Measurements from ENCODE around the gene HUWE1. TPM values are rescaled to one million over a fixed set of nuclear protein-coding genes. Genes with fewer than 3 reads are reported as not detected.

HUWE1 gene
- total and polyA plus RNA-seq, 2 experiments from 2014 or later: 61.2 to 225 TPM

GRCh38 chrX:53659039-53659438, 27.5 kb downstream of the HUWE1 start:
- Histone ChIP-seq H2AFZ (no peak overlapping the region), H3K27ac (ENCODE audit: low read depth) (no peak overlapping the region), H3K36me3 (ENCODE audit: insufficient read depth) (no peaks in the 10 kb centered on the region; the same call in none of the 2 replicates), H3K4me1 (ENCODE audit: insufficient read depth) (no peaks in the 10 kb centered on the region), H3K27me3 (ENCODE audit: insufficient read depth) (no peaks in the 10 kb centered on the region), H3K4me2 (no peak overlapping the region), H3K4me3 (no peak overlapping the region), H3K9me2 (ENCODE audit: insufficient read depth) (no peaks in the 10 kb centered on the region), H3F3A (replicated peaks; ENCODE audit: low read depth) (no peaks in the 10 kb centered on the region), H3K79me2 (replicated peaks; ENCODE audit: insufficient read depth) (peaks cover 99% of the 10 kb centered on the region), H4K20me1 (replicated peaks; ENCODE audit: insufficient read depth) (peaks cover 16% of the 10 kb centered on the region)
- ATAC-seq (no peak), DNase-seq (ENCODE audit: low spot score) (no peak)
- Mint-ChIP-seq H3K4me1 (no peaks in the 10 kb centered on the region; the same call in 2 of the 3 replicates), H3K27ac (no peak overlapping the region), H3K27me3 (ENCODE audit: insufficient read depth, low read depth, poor library complexity) (no peaks in the 10 kb centered on the region), H3K4me3 (no peak overlapping the region), H3K36me3 (ENCODE audit: low read depth) (peaks cover 35% of the 10 kb centered on the region), H3K9me3 (no peaks in the 10 kb centered on the region)
- no peak for TF ChIP-seq ZNF462 (CRISPR knock-in tag; IDR thresholded peaks at IDR 0.05)
- TF ChIP-seq POLR2AphosphoS5 (IDR thresholded peaks at IDR 0.05; ENCODE audit: low read depth): no peak
- no peak for TF ChIP-seq STAT1 (IDR thresholded peaks at IDR 0.05; ENCODE audit: unreplicated experiment)
- no peak for TF ChIP-seq EZH2 (IDR thresholded peaks at IDR 0.05; ENCODE audit: low read depth, unreplicated experiment)
- no peak for TF ChIP-seq ETS1 (IDR thresholded peaks at IDR 0.05)
- no peak for TF ChIP-seq ZNF114 (CRISPR knock-in tag; IDR thresholded peaks at IDR 0.05)

Data from GM23338 (cell line).